CD4-positive, alpha-beta memory T cell (primary cell): ENCODE data around the gene PHC2. TPM values are rescaled to one million over a fixed set of nuclear protein-coding genes. Genes with fewer than 3 reads are reported as not detected.

Experiments used
- CTCF ChIA-PET: fragments of 350-600 bp; sonication (Branson Sonifier 250); formaldehyde crosslinking; loops from one replicate; lab custom pipeline; 2021; ENCODE audit warnings: inconsistent platforms; ENCODE audit not compliant: partially characterized antibody; lab: Charles Lee
- POLR2A ChIA-PET: fragments of 350-600 bp; sonication (Branson Sonifier 250); formaldehyde crosslinking; loops from one replicate; lab custom pipeline; 2021; ENCODE audit not compliant: partially characterized antibody; lab: Charles Lee
- DNase-seq, 5 donors: peaks; one replicate each; pipeline versions ENCODE4 v3.0.0 to v3.0.0-alpha.2; 2020 to 2022; ENCODE audit warnings: mixed read lengths in 1 of 5
- H3K27ac ChIP-seq: one replicate; pipeline ENCODE4 v1.7.0; 2013; ENCODE audit warnings: low read depth, low read length
- H3K27me3 ChIP-seq: 2 replicates; pipeline ENCODE4 v1.7.0; 2013; ENCODE audit warnings: mild to moderate bottlenecking, low read length, moderate library complexity; ENCODE audit not compliant: insufficient read depth
- H3K36me3 ChIP-seq: 2 replicates; pipeline ENCODE4 v1.7.0; 2013; ENCODE audit warnings: mild to moderate bottlenecking, low read length, moderate library complexity; ENCODE audit not compliant: insufficient read depth
- H3K4me1 ChIP-seq: 2 replicates; pipeline ENCODE4 v1.7.0; 2013; ENCODE audit warnings: mild to moderate bottlenecking, low read length, moderate library complexity; ENCODE audit not compliant: insufficient read depth
- H3K4me3 ChIP-seq, 2 donors: one replicate each; pipeline ENCODE4 v1.7.0; 2013; ENCODE audit warnings: low read length in 2 of 2, mild to moderate bottlenecking in 1 of 2
- H3K9me3 ChIP-seq, 2 donors: one replicate each; pipeline ENCODE4 v1.7.0; 2013; ENCODE audit warnings: low read length in 2 of 2, control low read depth in 1 of 2; ENCODE audit not compliant: control insufficient read depth in 1 of 2
- H3K27ac Mint-ChIP-seq, 7 donors: one replicate each; pipeline ENCODE4 v1.8.0; 2020 to 2021; ENCODE audit warnings: mixed read lengths in 7 of 7, mild to moderate bottlenecking in 6 of 7, inconsistent platforms in 3 of 7, moderate library complexity in 3 of 7
- H3K27me3 Mint-ChIP-seq, 2 donors: one replicate each; pipeline ENCODE4 v1.8.0; 2020 to 2021; ENCODE audit warnings: mixed read lengths in 2 of 2
- H3K36me3 Mint-ChIP-seq, 2 donors: one replicate each; pipeline ENCODE4 v1.8.0; 2020 to 2021; ENCODE audit warnings: mixed read lengths in 2 of 2, inconsistent platforms in 1 of 2, mild to moderate bottlenecking in 1 of 2
- H3K4me1 Mint-ChIP-seq, 4 donors: one replicate each; pipeline ENCODE4 v1.8.0; 2020 to 2021; ENCODE audit warnings: mixed read lengths in 4 of 4, mild to moderate bottlenecking in 1 of 4
- H3K4me3 Mint-ChIP-seq, 8 donors: one replicate each; pipeline ENCODE4 v1.8.0; 2020 to 2021; ENCODE audit warnings: mixed read lengths in 8 of 8, mild to moderate bottlenecking in 7 of 8, moderate library complexity in 6 of 8, inconsistent platforms in 3 of 8
- H3K9me3 Mint-ChIP-seq, 8 donors: one replicate each; pipeline ENCODE4 v1.8.0; 2020 to 2021; ENCODE audit warnings: mixed read lengths in 8 of 8, mild to moderate bottlenecking in 5 of 8, inconsistent platforms in 3 of 8, moderate library complexity in 1 of 8
- intact Hi-C: fragments of 100-400 bp; cut with micrococcal nuclease; formaldehyde crosslinking; loops from one replicate; pipeline ENCODE4 v1.15.1; 2023
- polyA plus RNA-seq, 2 donors: library from polyadenylated mRNA; unstranded; fragments of 300-500 nt; fragmentation: Illumina TruSeq; gene quantifications; one replicate each; pipeline ENCODE4 v1.2.3, GENCODE V29; 2021
- total RNA-seq, 2 experiments: library from RNA; stranded (reverse); gene quantifications; one replicate each; pipeline ENCODE4 v1.2.3, GENCODE V29; 2021

PHC2 gene
- total and polyA plus RNA-seq, 4 experiments from 2014 or later: 11.3 to 35.6 (median 30.4) TPM

- Histone ChIP-seq H3K27me3 (no peaks in the 10 kb centered on the region), H3K36me3 (peaks cover 40% of the 10 kb centered on the region), H3K4me1 (no peaks in the 10 kb centered on the region), H3K9me3 (no peaks in the 10 kb centered on the region), H3K4me3 (no peak overlapping the region), H3K27ac (no peak overlapping the region)
- ChIA-PET POLR2A (no interaction called here), CTCF (interaction anchor here (1.3 to 3.1 kb wide), 3 partner anchors 13 to 44 kb away, joined by 3 to 14 read pairs (median 4); no protein-coding TSS in a partner anchor)
- Mint-ChIP-seq H3K36me3 (peaks cover 31 to 51% of the 10 kb centered on the region in 2 donors), H3K9me3 (no peaks in the 10 kb centered on the region), H3K27me3 (no peaks in the 10 kb centered on the region), H3K4me3 (no peak overlapping the region), H3K27ac (peak overlapping the region in 1 of 7 donors; percentile 48), H3K4me1 (no peaks in the 10 kb centered on the region)
- DNase-seq: no peak
- intact Hi-C loops: no loop called here
Observed at GRCh38 chr1:33322870-33323585, 107.9 kb downstream of the PHC2 start.

- no peaks in the 10 kb centered on the region for H3K27me3 Mint-ChIP-seq
- peaks cover 0 to under 1% (median 0%) of the 10 kb centered on the region in 4 donors for H3K4me1 Mint-ChIP-seq
- Histone ChIP-seq H3K4me1 (no peaks in the 10 kb centered on the region), H3K36me3 (peaks cover 31% of the 10 kb centered on the region), H3K27ac (no peak overlapping the region), H3K4me3 (no peak overlapping the region), H3K27me3 (no peaks in the 10 kb centered on the region), H3K9me3 (no peaks in the 10 kb centered on the region)
- no peaks in the 10 kb centered on the region for H3K9me3 Mint-ChIP-seq
- intact Hi-C loops: no loop called here
- DNase-seq: no peak
- no peak overlapping the region for H3K4me3 Mint-ChIP-seq
- H3K27ac Mint-ChIP-seq: peak overlapping the region in 1 of 7 donors; percentile 57
- ChIA-PET CTCF (interaction anchor here (3.1 kb wide), 1 partner anchor 24 kb away, joined by 14 read pairs; no protein-coding TSS in a partner anchor), POLR2A (no interaction called here)
- H3K36me3 Mint-ChIP-seq: peaks cover 27 to 42% of the 10 kb centered on the region in 2 donors
Observed at GRCh38 chr1:33322109-33322508, 108.8 kb downstream of the PHC2 start.

- no peak overlapping the region for H3K4me3 Mint-ChIP-seq
- peaks cover 24 to 34% of the 10 kb centered on the region in 2 donors for H3K36me3 Mint-ChIP-seq
- intact Hi-C loops: no loop called here
- H3K27me3 Mint-ChIP-seq: peaks cover 0 to 2% of the 10 kb centered on the region in 2 donors
- no peak for DNase-seq
- Histone ChIP-seq H3K27me3 (no peaks in the 10 kb centered on the region), H3K36me3 (peaks cover 27% of the 10 kb centered on the region), H3K27ac (no peak overlapping the region), H3K4me3 (no peak overlapping the region), H3K9me3 (no peaks in the 10 kb centered on the region), H3K4me1 (no peaks in the 10 kb centered on the region)
- H3K27ac Mint-ChIP-seq: no peak overlapping the region
- CTCF ChIA-PET: no interaction called here
- POLR2A ChIA-PET: no interaction called here
- no peaks in the 10 kb centered on the region for H3K9me3 Mint-ChIP-seq
- peaks cover 0 to 3% (median 0%) of the 10 kb centered on the region in 4 donors for H3K4me1 Mint-ChIP-seq
Observed at GRCh38 chr1:33321178-33321577, 109.7 kb downstream of the PHC2 start.

- intact Hi-C loops: no loop called here
Observed at GRCh38 chr1:33320619-33321165, 110.2 kb downstream of the PHC2 start, which contains the start of gene A3GALT2. TSS of gene A3GALT2 (minus strand) at chr1:33321098. CDS start at chr1:33321098, 0 bp downstream.

GRCh38 chr1:33319949-33320618 lies 110.8 kb downstream of the PHC2 start:
- no peaks in the 10 kb centered on the region for H3K9me3 ChIP-seq
- no peaks in the 10 kb centered on the region for H3K9me3 Mint-ChIP-seq
- H3K4me3 Mint-ChIP-seq: no peak overlapping the region
- peaks cover 16% of the 10 kb centered on the region for H3K36me3 ChIP-seq
- no peak overlapping the region for H3K27ac ChIP-seq
- peaks cover 0 to 11% (median 5%) of the 10 kb centered on the region in 4 donors for H3K4me1 Mint-ChIP-seq
- H3K4me3 ChIP-seq: no peak overlapping the region
- POLR2A ChIA-PET: interaction anchor here (1.2 kb wide), 1 partner anchor 30 kb away, joined by 3 read pairs; no protein-coding TSS in a partner anchor
- peaks cover 0 to 2% of the 10 kb centered on the region in 2 donors for H3K27me3 Mint-ChIP-seq
- H3K36me3 Mint-ChIP-seq: peaks cover 14 to 23% of the 10 kb centered on the region in 2 donors
- intact Hi-C loops: no loop called here
- H3K27ac Mint-ChIP-seq: no peak overlapping the region
- H3K27me3 ChIP-seq: no peaks in the 10 kb centered on the region
- DNase-seq: no peak
- CTCF ChIA-PET: interaction anchor here (0.8 to 1.5 kb wide), 3 partner anchors 22 to 151 kb away, joined by 3 to 4 read pairs (median 4); no protein-coding TSS in a partner anchor
- no peaks in the 10 kb centered on the region for H3K4me1 ChIP-seq

More at GRCh38 chr1:33320619-33321165, 110.2 kb downstream of the PHC2 start, which contains the start of gene A3GALT2:
- H3K4me1 Mint-ChIP-seq: peaks cover 0 to 8% (median 3%) of the 10 kb centered on the region in 4 donors
- DNase-seq: no peak
- H3K27ac ChIP-seq: no peak within 1 kb of the TSS
- peak within 1 kb of the TSS in 1 of 7 donors; percentile 32 for H3K27ac Mint-ChIP-seq
- no peaks in the 10 kb centered on the region for H3K9me3 ChIP-seq
- H3K27me3 ChIP-seq: no peaks in the 10 kb centered on the region
- no peaks in the 10 kb centered on the region for H3K9me3 Mint-ChIP-seq
- no peaks in the 10 kb centered on the region for H3K4me1 ChIP-seq
- H3K4me3 ChIP-seq: no peak within 1 kb of the TSS
- CTCF ChIA-PET: interaction anchor here (0.8 to 1.5 kb wide), 2 partner anchors 22 to 150 kb away, joined by 3 to 4 read pairs; no protein-coding TSS in a partner anchor
- H3K4me3 Mint-ChIP-seq: no peak within 1 kb of the TSS
- peaks cover 22% of the 10 kb centered on the region for H3K36me3 ChIP-seq
- POLR2A ChIA-PET: interaction anchor here (1.2 kb wide), 1 partner anchor 29 kb away, joined by 3 read pairs; no protein-coding TSS in a partner anchor
- peaks cover 0 to 2% of the 10 kb centered on the region in 2 donors for H3K27me3 Mint-ChIP-seq
- H3K36me3 Mint-ChIP-seq: peaks cover 19 to 29% of the 10 kb centered on the region in 2 donors

- ChIA-PET CTCF (interaction anchor here (1.3 to 1.5 kb wide), 2 partner anchors 21 to 24 kb away, joined by 4 read pairs; no protein-coding TSS in a partner anchor), POLR2A (interaction anchor here (1.2 kb wide), 1 partner anchor 31 kb away, joined by 3 read pairs; no protein-coding TSS in a partner anchor)
- Histone ChIP-seq H3K27me3 (no peaks in the 10 kb centered on the region), H3K4me3 (no peak overlapping the region), H3K27ac (no peak overlapping the region), H3K36me3 (peaks cover 9% of the 10 kb centered on the region), H3K4me1 (no peaks in the 10 kb centered on the region), H3K9me3 (no peaks in the 10 kb centered on the region)
- H3K4me3 Mint-ChIP-seq: no peak overlapping the region
- no peaks in the 10 kb centered on the region for H3K9me3 Mint-ChIP-seq
- intact Hi-C loops: no loop called here
- peaks cover 0 to 11% (median 5%) of the 10 kb centered on the region in 4 donors for H3K4me1 Mint-ChIP-seq
- peaks cover 9 to 15% of the 10 kb centered on the region in 2 donors for H3K36me3 Mint-ChIP-seq
- no peak for DNase-seq
- peaks cover 2% of the 10 kb centered on the region in 2 donors for H3K27me3 Mint-ChIP-seq
- H3K27ac Mint-ChIP-seq: peak overlapping the region in 1 of 7 donors; percentile 65
Observed at GRCh38 chr1:33319186-33319948, 111.5 kb downstream of the PHC2 start.
